Astrocyte of the cerebellum (primary cell): ENCODE data around the gene MDFIC.

Source experiments
- DNase-seq: peaks from one replicate; pipeline ENCODE4 v3.0.0-alpha.2; 2011; ENCODE audit warnings: low read depth
- H3K4me3 ChIP-seq: 2 replicates; pipeline ENCODE4 v1.5.1; 2011; ENCODE audit warnings: mild to moderate bottlenecking, low read depth, low read length, moderate library complexity
- CTCF ChIP-seq: IDR thresholded peaks from 2 replicates; pipeline ENCODE4 v1.5.1; 2012; ENCODE audit warnings: low read length, low read depth, moderate library complexity, mild to moderate bottlenecking; ENCODE audit errors: missing control alignments
- in situ Hi-C: cut with HindIII; loops from 2 replicates; pipeline ENCODE4 v1.10.0; 2017; ENCODE audit warnings: low sequenced_read_pairs

MDFIC gene

GRCh38 chr7:115008465-115009114, 86.7 kb downstream of the MDFIC start:
- DNase-seq = peak; percentile 34
- in situ Hi-C loops = no loop called here
- no peak for TF ChIP-seq CTCF
- no peak overlapping the region for H3K4me3 ChIP-seq

- no peak for TF ChIP-seq CTCF
- no peak overlapping the region for H3K4me3 ChIP-seq
- in situ Hi-C loops = no loop called here
- no peak for DNase-seq
Measured at GRCh38 chr7:115009139-115009538, 87.2 kb downstream of the MDFIC start.

GRCh38 chr7:115009736-115010440, 88.0 kb downstream of the MDFIC start:
- DNase-seq = peak; percentile 47
- no peak for TF ChIP-seq CTCF
- in situ Hi-C loops = no loop called here
- H3K4me3 ChIP-seq = no peak overlapping the region

GRCh38 chr7:115010441-115010820, 88.5 kb downstream of the MDFIC start:
- H3K4me3 ChIP-seq = no peak overlapping the region
- no peak for DNase-seq
- in situ Hi-C loops = no loop called here
- TF ChIP-seq CTCF = no peak

GRCh38 chr7:115013886-115014285, 92.0 kb downstream of the MDFIC start:
- no peak overlapping the region for H3K4me3 ChIP-seq
- no peak for TF ChIP-seq CTCF
- no peak for DNase-seq
- in situ Hi-C loops = no loop called here

GRCh38 chr7:115014794-115015193, 92.9 kb downstream of the MDFIC start:
- DNase-seq = no peak
- no peak overlapping the region for H3K4me3 ChIP-seq
- no peak for TF ChIP-seq CTCF
- in situ Hi-C loops = no loop called here
